ENCODE results near the gene LRRK2. TPM values are rescaled to one million over a fixed set of nuclear protein-coding genes. Genes with fewer than 3 reads are reported as not detected.

LRRK2 gene
- total and polyA plus RNA-seq, 4 donors: 1.5 to 11.5 (median 4.9) TPM

- H3K36me3 ChIP-seq (ENCODE audit: control insufficient read depth in 4 of 4, insufficient read depth in 3 of 4, low read depth in 1 of 4, low read length in 3 of 4): no peaks in the 10 kb centered on the region
- DNase-seq (ENCODE audit: low spot score): no peak
- no peaks in the 10 kb centered on the region for H3K9me3 ChIP-seq (ENCODE audit: control insufficient read depth in 4 of 4, low read length in 3 of 4)
- no peak overlapping the region for H3K9ac ChIP-seq (ENCODE audit: low read depth in 1 of 2, low read length in 2 of 2)
- TF ChIP-seq YY1 (IDR thresholded peaks at IDR 0.05): no peak
- no peak for TF ChIP-seq GABPA (IDR thresholded peaks at IDR 0.05 in 1 of 2, conservative IDR thresholded peaks at IDR 0.05 in 1 of 2)
- no peak for TF ChIP-seq TAF1 (conservative IDR thresholded peaks at IDR 0.05)
- TF ChIP-seq, protein P1, sequence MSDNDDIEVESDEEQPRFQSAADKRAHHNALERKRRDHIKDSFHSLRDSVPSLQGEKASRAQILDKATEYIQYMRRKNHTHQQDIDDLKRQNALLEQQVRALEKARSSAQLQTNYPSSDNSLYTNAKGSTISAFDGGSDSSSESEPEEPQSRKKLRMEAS (IDR thresholded peaks at IDR 0.05): no peak
- no peak for TF ChIP-seq FOXA1 (IDR thresholded peaks at IDR 0.05)
- TF ChIP-seq FOXA2 (IDR thresholded peaks at IDR 0.05): no peak
- TF ChIP-seq ZBTB33 (IDR thresholded peaks at IDR 0.05): no peak
- no peak for TF ChIP-seq RXRA (IDR thresholded peaks at IDR 0.05)
- no peak for TF ChIP-seq ATF3 (IDR thresholded peaks at IDR 0.05)
- no peak for TF ChIP-seq SP1 (IDR thresholded peaks at IDR 0.05)
- no peak for TF ChIP-seq JUND (IDR thresholded peaks at IDR 0.05)
- no peak for TF ChIP-seq EGR1 (IDR thresholded peaks at IDR 0.05; ENCODE audit: low read depth in 2 of 2)
- 94% methylated on average over 3 of the region's 3 CpGs for WGBS
- no peaks in the 10 kb centered on the region for H3K4me1 ChIP-seq (ENCODE audit: control insufficient read depth in 4 of 4, insufficient read depth in 4 of 4, low read length in 3 of 4)
- H3K27me3 ChIP-seq (ENCODE audit: control insufficient read depth in 4 of 4, insufficient read depth in 4 of 4, low read length in 3 of 4): no peaks in the 10 kb centered on the region
- H3K4me3 ChIP-seq (ENCODE audit: low read depth in 1 of 3, low read length in 3 of 3): no peak overlapping the region
- no peak overlapping the region for H3K27ac ChIP-seq (ENCODE audit: low read depth in 1 of 2, low read length in 2 of 2)
Measured at GRCh38 chr12:40175489-40175888, 49.3 kb upstream of the LRRK2 start.

- H3K9ac ChIP-seq (ENCODE audit: low read depth in 1 of 2, low read length in 2 of 2): no peak overlapping the region
- H3K4me1 ChIP-seq (ENCODE audit: control insufficient read depth in 4 of 4, insufficient read depth in 4 of 4, low read length in 3 of 4): no peaks in the 10 kb centered on the region
- H3K9me3 ChIP-seq (ENCODE audit: control insufficient read depth in 4 of 4, low read length in 3 of 4): no peaks in the 10 kb centered on the region
- H3K27ac ChIP-seq (ENCODE audit: low read depth in 1 of 2, low read length in 2 of 2): no peak overlapping the region
- H3K4me3 ChIP-seq (ENCODE audit: low read depth in 1 of 3, low read length in 3 of 3): no peak overlapping the region
- H3K36me3 ChIP-seq (ENCODE audit: control insufficient read depth in 4 of 4, insufficient read depth in 3 of 4, low read depth in 1 of 4, low read length in 3 of 4): no peaks in the 10 kb centered on the region
- WGBS: 89% methylated on average over 4 of the region's 4 CpGs
- H3K27me3 ChIP-seq (ENCODE audit: control insufficient read depth in 4 of 4, insufficient read depth in 4 of 4, low read length in 3 of 4): no peaks in the 10 kb centered on the region
- DNase-seq (ENCODE audit: low spot score): no peak
- no peak for TF ChIP-seq ATF3 (IDR thresholded peaks at IDR 0.05)
- TF ChIP-seq TAF1 (conservative IDR thresholded peaks at IDR 0.05): no peak
- TF ChIP-seq SP1 (IDR thresholded peaks at IDR 0.05): no peak
- TF ChIP-seq, protein P2, sequence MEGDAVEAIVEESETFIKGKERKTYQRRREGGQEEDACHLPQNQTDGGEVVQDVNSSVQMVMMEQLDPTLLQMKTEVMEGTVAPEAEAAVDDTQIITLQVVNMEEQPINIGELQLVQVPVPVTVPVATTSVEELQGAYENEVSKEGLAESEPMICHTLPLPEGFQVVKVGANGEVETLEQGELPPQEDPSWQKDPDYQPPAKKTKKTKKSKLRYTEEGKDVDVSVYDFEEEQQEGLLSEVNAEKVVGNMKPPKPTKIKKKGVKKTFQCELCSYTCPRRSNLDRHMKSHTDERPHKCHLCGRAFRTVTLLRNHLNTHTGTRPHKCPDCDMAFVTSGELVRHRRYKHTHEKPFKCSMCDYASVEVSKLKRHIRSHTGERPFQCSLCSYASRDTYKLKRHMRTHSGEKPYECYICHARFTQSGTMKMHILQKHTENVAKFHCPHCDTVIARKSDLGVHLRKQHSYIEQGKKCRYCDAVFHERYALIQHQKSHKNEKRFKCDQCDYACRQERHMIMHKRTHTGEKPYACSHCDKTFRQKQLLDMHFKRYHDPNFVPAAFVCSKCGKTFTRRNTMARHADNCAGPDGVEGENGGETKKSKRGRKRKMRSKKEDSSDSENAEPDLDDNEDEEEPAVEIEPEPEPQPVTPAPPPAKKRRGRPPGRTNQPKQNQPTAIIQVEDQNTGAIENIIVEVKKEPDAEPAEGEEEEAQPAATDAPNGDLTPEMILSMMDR (IDR thresholded peaks at IDR 0.05; ENCODE audit: low read depth, low read length, missing input control): no peak
- TF ChIP-seq ZBTB33 (IDR thresholded peaks at IDR 0.05): no peak
- TF ChIP-seq FOXA1 (IDR thresholded peaks at IDR 0.05): no peak
- TF ChIP-seq, protein P3, sequence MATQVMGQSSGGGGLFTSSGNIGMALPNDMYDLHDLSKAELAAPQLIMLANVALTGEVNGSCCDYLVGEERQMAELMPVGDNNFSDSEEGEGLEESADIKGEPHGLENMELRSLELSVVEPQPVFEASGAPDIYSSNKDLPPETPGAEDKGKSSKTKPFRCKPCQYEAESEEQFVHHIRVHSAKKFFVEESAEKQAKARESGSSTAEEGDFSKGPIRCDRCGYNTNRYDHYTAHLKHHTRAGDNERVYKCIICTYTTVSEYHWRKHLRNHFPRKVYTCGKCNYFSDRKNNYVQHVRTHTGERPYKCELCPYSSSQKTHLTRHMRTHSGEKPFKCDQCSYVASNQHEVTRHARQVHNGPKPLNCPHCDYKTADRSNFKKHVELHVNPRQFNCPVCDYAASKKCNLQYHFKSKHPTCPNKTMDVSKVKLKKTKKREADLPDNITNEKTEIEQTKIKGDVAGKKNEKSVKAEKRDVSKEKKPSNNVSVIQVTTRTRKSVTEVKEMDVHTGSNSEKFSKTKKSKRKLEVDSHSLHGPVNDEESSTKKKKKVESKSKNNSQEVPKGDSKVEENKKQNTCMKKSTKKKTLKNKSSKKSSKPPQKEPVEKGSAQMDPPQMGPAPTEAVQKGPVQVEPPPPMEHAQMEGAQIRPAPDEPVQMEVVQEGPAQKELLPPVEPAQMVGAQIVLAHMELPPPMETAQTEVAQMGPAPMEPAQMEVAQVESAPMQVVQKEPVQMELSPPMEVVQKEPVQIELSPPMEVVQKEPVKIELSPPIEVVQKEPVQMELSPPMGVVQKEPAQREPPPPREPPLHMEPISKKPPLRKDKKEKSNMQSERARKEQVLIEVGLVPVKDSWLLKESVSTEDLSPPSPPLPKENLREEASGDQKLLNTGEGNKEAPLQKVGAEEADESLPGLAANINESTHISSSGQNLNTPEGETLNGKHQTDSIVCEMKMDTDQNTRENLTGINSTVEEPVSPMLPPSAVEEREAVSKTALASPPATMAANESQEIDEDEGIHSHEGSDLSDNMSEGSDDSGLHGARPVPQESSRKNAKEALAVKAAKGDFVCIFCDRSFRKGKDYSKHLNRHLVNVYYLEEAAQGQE (IDR thresholded peaks at IDR 0.05): no peak
- no peak for TF ChIP-seq JUND (IDR thresholded peaks at IDR 0.05)
- TF ChIP-seq HNF4G (IDR thresholded peaks at IDR 0.05): no peak
- no peak for TF ChIP-seq RXRA (IDR thresholded peaks at IDR 0.05)
- no peak for TF ChIP-seq HNF4A (conservative IDR thresholded peaks at IDR 0.05)
- TF ChIP-seq GABPA (IDR thresholded peaks at IDR 0.05 in 1 of 2, conservative IDR thresholded peaks at IDR 0.05 in 1 of 2): no peak
- TF ChIP-seq, protein P1 (IDR thresholded peaks at IDR 0.05): no peak
- no peak for TF ChIP-seq FOXA2 (IDR thresholded peaks at IDR 0.05)
Measured at GRCh38 chr12:40178701-40179100, 46.1 kb upstream of the LRRK2 start.

Measured in liver (tissue), 9 donors.